ENCODE data around the gene MAP7.
"Not testable (repeated sequence)": the region's sequence is repeated elsewhere in the genome, so short reads cannot be mapped to it uniquely, and the experiment has no call there.

Gene MAP7

DNA sequence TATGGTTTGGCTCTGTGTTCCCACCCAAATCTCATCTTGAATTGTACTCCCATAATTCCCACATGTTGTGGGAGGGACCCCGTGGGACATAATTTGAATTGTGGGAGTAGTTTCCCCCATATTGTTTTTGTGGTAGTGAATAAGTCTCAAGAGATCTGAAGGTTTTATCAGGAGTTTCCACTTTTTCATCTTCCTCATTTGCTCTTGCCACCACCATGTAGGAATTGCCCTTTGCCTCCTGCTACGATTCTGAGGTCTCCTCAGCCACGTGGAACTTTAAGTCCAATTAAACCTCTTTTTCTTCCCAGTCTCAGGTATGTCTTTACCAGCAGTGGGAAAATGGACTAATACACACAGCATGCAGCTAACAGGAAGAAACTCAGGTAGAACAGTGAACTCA is 151.8 kb downstream of the MAP7 start:
- in situ Hi-C loops (cut with MboI; ENCODE audit: low pct_unique_long_range_greater_than_20kb, low sequenced_read_pairs, unreplicated experiment), result no loop called here
- TF ChIP-seq, protein P1, sequence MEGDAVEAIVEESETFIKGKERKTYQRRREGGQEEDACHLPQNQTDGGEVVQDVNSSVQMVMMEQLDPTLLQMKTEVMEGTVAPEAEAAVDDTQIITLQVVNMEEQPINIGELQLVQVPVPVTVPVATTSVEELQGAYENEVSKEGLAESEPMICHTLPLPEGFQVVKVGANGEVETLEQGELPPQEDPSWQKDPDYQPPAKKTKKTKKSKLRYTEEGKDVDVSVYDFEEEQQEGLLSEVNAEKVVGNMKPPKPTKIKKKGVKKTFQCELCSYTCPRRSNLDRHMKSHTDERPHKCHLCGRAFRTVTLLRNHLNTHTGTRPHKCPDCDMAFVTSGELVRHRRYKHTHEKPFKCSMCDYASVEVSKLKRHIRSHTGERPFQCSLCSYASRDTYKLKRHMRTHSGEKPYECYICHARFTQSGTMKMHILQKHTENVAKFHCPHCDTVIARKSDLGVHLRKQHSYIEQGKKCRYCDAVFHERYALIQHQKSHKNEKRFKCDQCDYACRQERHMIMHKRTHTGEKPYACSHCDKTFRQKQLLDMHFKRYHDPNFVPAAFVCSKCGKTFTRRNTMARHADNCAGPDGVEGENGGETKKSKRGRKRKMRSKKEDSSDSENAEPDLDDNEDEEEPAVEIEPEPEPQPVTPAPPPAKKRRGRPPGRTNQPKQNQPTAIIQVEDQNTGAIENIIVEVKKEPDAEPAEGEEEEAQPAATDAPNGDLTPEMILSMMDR (IDR thresholded peaks at IDR 0.05; ENCODE audit: extremely low read depth, insufficient read depth, missing control alignments), result no peak
- no peak for DNase-seq (ENCODE audit: low spot score)

DNA sequence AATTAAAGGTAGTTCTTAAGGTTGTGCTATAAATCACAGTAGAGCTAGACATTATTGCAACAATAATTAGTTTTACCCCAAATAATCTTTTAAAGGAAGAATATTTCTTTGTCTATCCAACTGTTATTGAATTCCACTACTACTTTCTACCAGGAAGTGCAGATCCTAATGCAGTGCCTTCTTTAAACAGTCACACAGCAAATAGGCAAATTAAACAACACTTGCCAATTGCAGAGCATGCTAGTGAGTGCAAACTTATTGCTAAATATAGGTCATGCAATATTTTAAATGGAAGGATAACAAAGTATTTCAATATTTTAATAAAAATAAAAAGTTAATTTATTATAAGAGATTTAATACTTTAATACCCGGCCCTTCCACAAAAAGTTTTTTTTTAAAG is 153.3 kb downstream of the MAP7 start:
- DNase-seq (ENCODE audit: low spot score), result no peak
- in situ Hi-C loops (cut with MboI; ENCODE audit: low pct_unique_long_range_greater_than_20kb, low sequenced_read_pairs, unreplicated experiment), result no loop called here
- TF ChIP-seq, protein P1 (IDR thresholded peaks at IDR 0.05; ENCODE audit: extremely low read depth, insufficient read depth, missing control alignments), result no peak

DNA sequence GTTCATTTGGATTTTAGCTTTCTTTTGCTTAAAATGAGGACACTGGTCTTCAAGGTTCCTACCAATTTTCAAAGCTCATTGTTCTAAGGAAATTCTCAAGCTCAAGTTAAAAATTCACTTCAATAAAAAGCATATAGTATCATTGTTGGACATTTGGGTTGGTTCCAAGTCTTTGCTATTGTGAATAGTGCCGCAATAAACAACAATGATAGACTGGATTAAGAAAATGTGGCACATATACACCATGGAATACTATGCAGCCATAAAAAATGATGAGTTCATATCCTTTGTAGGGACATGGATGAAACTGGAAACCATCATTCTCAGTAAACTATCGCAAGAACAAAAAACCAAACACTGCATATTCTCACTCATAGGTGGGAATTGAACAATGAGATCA is 159.3 kb downstream of the MAP7 start:
- DNase-seq (ENCODE audit: low spot score); in situ Hi-C loops (cut with MboI; ENCODE audit: low pct_unique_long_range_greater_than_20kb, low sequenced_read_pairs, unreplicated experiment): not testable (repeated sequence)

DNA sequence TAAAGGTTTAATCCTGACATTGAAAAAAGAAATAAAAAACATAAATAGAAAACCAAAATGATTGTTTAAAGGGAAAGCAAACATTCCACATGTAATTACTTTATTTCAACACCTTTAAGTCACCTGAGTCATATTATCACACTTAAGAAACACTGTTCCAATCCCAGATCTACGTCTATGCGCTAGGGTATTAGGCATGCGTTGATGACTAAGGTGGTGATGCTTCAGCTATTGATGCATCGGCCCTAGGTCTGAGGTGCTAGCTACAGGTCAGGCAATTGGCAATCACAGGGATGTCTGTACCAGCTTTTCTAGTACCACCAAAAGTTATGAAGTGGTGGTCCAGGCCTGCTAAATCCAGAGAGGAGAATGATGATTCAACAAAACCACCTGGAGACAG is 162.9 kb downstream of the MAP7 start:
- TF ChIP-seq, protein P1 (IDR thresholded peaks at IDR 0.05; ENCODE audit: extremely low read depth, insufficient read depth, missing control alignments), result no peak
- in situ Hi-C loops (cut with MboI; ENCODE audit: low pct_unique_long_range_greater_than_20kb, low sequenced_read_pairs, unreplicated experiment), result no loop called here
- DNase-seq (ENCODE audit: low spot score), result no peak

DNA sequence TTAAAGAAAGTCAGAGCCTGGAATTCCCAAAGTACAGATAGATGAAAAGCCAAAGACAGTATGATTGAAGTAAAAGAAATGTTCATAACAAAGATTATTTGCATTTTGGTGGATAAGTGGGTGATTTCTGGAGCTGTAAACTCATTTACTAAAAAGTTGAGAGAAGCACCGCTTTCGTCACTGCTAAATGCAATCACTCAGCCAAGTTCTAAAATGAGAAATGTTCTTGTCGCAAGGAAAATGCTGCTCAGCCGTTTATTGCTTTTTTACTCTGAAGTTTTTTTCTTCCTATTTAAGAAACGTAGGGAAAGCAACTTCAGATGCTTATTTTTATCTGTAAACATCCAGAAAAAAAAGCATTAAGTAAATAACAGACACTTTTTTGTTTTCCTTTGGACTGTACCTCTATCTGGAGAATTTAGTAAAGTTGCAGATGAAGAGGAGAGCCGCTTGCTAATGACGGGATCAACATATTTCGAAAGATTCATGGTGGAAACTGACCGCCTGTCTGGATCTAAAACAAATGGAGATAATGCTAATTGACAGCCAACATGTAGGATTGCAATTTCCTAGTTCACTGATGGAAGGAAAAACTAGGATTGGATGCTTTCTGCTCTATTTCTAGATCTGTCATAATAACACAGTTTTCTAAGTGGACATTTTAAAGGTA is 166.8 kb downstream of the MAP7 start:
- no peak for DNase-seq (ENCODE audit: low spot score)
- TF ChIP-seq, protein P1 (IDR thresholded peaks at IDR 0.05; ENCODE audit: extremely low read depth, insufficient read depth, missing control alignments), result no peak
- in situ Hi-C loops (cut with MboI; ENCODE audit: low pct_unique_long_range_greater_than_20kb, low sequenced_read_pairs, unreplicated experiment), result no loop called here

DNA sequence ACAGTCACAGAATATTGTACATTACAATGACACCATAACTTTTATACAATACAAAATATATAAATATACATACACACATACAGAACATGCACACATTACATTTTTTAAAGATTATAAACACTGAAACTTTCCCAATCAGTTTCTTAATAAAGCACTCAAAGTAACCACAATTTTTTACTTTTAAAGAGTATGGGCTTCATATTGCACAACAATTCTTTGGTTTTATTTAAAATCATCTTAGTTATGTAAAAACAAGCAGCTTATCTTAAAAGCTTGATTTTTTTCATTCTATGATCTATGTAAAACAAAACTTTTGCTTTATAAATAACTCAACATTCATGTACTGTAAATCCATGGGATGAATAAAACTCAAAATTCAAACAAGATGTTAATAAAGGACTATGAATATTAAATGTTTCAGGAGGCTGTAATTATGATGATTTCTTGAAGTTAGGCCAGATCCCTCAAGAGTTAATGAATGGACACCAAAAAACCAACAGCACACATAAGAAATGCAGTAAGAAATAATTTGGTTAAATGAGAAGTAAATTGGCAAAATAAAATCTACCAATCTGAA is 167.5 kb downstream of the MAP7 start:
- TF ChIP-seq, protein P1 (IDR thresholded peaks at IDR 0.05; ENCODE audit: extremely low read depth, insufficient read depth, missing control alignments), result no peak
- no peak for DNase-seq (ENCODE audit: low spot score)
- in situ Hi-C loops (cut with MboI; ENCODE audit: low pct_unique_long_range_greater_than_20kb, low sequenced_read_pairs, unreplicated experiment), result no loop called here

DNA sequence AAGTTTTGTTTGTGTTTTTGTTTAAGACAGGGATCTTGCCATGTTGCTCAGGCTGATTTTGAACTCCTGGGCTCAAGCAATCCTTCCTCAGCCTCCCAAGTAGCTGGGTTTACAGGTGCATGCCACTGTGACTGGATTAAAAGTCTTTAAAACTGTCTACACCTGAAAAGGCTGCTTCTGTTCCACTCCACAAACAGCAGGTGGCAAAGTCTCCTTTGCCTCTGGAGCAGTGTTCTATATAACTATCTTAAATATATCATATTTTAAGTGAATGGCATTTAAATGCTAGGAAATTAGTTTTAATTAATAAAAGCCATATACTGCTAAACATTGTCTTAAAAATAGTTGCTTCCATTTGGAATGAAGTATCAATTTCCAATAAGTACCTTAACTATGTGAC is 171.3 kb downstream of the MAP7 start:
- DNase-seq (ENCODE audit: low spot score), result no peak
- in situ Hi-C loops (cut with MboI; ENCODE audit: low pct_unique_long_range_greater_than_20kb, low sequenced_read_pairs, unreplicated experiment), result no loop called here
- TF ChIP-seq, protein P1 (IDR thresholded peaks at IDR 0.05; ENCODE audit: extremely low read depth, insufficient read depth, missing control alignments), result peak; percentile 21

DNA sequence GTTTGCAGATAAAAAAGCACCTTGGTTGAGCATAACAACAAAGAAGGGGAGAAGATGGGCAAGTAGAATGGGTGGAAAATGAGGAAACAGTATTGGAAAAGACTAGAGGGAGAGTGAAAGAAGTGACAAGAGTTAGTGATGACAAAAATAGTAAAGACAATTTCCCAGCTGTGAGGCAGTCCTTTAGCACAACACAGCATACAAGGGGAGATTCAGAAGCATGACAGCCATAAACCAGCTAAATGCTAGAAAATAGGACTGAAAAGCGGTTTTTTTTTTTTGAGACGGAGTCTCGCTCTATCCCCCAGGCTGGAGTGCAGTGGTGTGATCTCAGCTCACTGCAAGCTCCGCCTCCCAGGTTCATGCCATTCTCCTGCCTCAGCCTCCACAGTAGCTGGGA is 174.4 kb downstream of the MAP7 start:
- DNase-seq (ENCODE audit: low spot score); in situ Hi-C loops (cut with MboI; ENCODE audit: low pct_unique_long_range_greater_than_20kb, low sequenced_read_pairs, unreplicated experiment): not testable (repeated sequence)

Data from GM13977 (cell line).